GM12878 (cell line): ENCODE results near the gene MDFIC.
A peak's percentile ranks its signal among the peaks of the same experiment; 100 is the strongest.

Experiments used
- CTCF ChIP-seq, 3 experiments: IDR thresholded peaks in 2 of 3; conservative IDR thresholded peaks in 1 of 3; 2 replicates each; pipeline ENCODE4 v1.5.1; 2011; ENCODE audit warnings: low read depth in 3 of 3, low read length in 3 of 3, mild to moderate bottlenecking in 3 of 3, control low read depth in 2 of 3, moderate library complexity in 2 of 3, inconsistent platforms in 1 of 3, mixed read lengths in 1 of 3; ENCODE audit not compliant: control insufficient read depth in 2 of 3, insufficient read depth in 1 of 3; ENCODE audit errors: extremely low read depth in 1 of 3
- DPF2 ChIP-seq: fragments of 450-650 bp; IDR thresholded peaks from 2 replicates; pipeline ENCODE4 v1.6.1; 2017; ENCODE audit warnings: mild to moderate bottlenecking
- ELK1 ChIP-seq: IDR thresholded peaks from 2 replicates; pipeline ENCODE4 v1.6.1; 2012; ENCODE audit warnings: low read depth, low read length, improper control_type of control experiment
- ETV6 ChIP-seq, 2 experiments: fragments of 450-650 bp in 1 of 2; IDR thresholded peaks in 1 of 2; conservative IDR thresholded peaks in 1 of 2; 2 replicates each; pipeline ENCODE4 v1.6.1; 2014; ENCODE audit warnings: antibody characterized with exemption in 1 of 2, borderline replicate concordance in 1 of 2, low read depth in 1 of 2, mild to moderate bottlenecking in 1 of 2, moderate library complexity in 1 of 2
- POLR2AphosphoS5 ChIP-seq: IDR thresholded peaks from 2 replicates; pipeline ENCODE4 v1.6.1; 2011; ENCODE audit warnings: mild to moderate bottlenecking, low read length, inconsistent platforms
- RAD51 ChIP-seq: fragments of 450-650 bp; IDR thresholded peaks from 2 replicates; pipeline ENCODE4 v1.6.1; 2016; ENCODE audit warnings: moderate library complexity, mild to moderate bottlenecking, inconsistent platforms

GRCh38 chr7:114922026-114922651 lies at the start of gene MDFIC:
- peak in 2 of 3 experiments; percentile 6 to 8; a peak in 1 of 6 replicates for TF ChIP-seq CTCF (IDR thresholded peaks at IDR 0.05 in 2 of 3, conservative IDR thresholded peaks at IDR 0.05 in 1 of 3; ENCODE audit: control insufficient read depth in 2 of 3, extremely low read depth in 1 of 3, insufficient read depth in 1 of 3, low read depth in 3 of 3, low read length in 3 of 3)
- TF ChIP-seq RAD51: no peak
- no peak for TF ChIP-seq ELK1
- no peak for TF ChIP-seq ETV6 (conservative IDR thresholded peaks at IDR 0.05 in 1 of 2, IDR thresholded peaks at IDR 0.05 in 1 of 2; ENCODE audit: borderline replicate concordance in 1 of 2, low read depth in 1 of 2)
- TF ChIP-seq POLR2AphosphoS5: peak; percentile 75
- peak; percentile 41; the same call in 1 of the 2 replicates for TF ChIP-seq DPF2
